ENCODE measurements around the gene XRCC5.

XRCC5 gene

GRCh38 chr2:216084547-216084946 lies 24.6 kb upstream of the XRCC5 start:
- no peak for DNase-seq (ENCODE audit: low read depth, low spot score)

GRCh38 chr2:216086207-216086893 lies 22.8 kb upstream of the XRCC5 start:
- no peak for DNase-seq (ENCODE audit: low read depth, low spot score)

- DNase-seq (ENCODE audit: low read depth, low spot score) = no peak
These were observed 18.8 kb upstream of the XRCC5 start for GRCh38 chr2:216090369-216090786.

DNA sequence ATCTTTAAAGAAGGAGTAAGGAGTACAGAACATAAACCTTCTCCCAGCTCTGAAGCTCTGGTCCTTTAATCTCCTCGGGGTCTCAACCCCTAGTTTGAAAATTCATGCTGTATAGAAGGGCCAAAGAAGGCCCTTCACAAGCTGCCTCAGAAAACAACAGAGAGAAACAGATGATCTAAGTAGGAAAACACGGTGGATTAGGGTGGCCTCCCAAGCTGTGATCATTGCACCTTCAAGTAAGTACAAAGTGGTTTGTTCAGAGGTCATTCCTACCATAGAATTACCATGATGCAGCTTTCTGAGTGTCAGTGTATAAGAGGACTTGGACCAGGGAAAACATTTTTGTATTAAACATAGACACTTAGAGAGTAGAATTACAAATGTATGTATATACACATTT lies 16.5 kb upstream of the XRCC5 start:
- DNase-seq (ENCODE audit: low read depth, low spot score) = no peak

GRCh38 chr2:216094701-216095100 lies 14.4 kb upstream of the XRCC5 start:
- DNase-seq (ENCODE audit: low read depth, low spot score) = no peak

DNA sequence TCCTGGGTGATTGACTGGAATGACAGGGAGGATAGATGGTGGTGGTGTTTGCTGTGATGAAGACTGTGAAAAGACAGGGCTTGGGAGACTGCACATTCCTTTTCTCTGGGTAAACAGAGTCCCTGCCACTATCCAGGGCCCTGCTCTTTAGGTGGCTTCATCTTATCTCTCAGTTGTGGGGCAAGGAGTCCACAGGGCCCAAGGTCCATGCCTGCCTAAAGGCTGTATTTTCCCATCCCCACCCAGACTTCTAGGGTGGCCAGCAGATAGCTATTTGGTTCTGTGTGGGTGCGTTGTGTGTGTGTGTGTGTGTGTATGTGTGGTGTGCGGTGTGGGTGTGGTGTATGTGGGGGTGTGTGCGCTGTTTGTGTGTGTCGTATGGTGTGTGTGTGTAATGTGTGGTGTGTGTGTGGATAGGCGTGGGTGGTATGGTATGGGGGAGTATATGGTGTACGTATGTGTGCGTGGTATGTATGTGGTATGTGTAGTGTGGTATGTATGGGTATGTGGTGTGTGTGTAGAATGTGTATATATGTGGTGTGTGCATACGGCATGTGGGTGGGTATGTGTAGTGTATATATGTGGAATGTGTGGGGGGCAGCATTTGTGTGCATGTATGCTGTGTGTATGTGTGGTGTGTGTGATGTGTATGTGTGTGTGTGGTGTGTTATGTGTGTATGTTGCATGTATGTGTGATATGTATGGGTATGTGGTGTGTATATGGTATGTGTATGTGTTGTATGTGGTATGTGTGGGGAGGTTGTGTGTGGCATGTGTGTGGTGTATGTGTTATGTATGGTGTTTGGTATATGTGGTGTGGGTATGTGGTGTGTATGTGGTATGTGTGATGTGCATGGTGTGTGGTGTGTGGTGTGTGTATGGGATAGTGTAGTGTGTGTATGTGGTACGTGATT lies 10.5 kb upstream of the XRCC5 start:
- DNase-seq (ENCODE audit: low read depth, low spot score) = no peak

- no peak for DNase-seq (ENCODE audit: low read depth, low spot score)
These were observed 8.0 kb upstream of the XRCC5 start for GRCh38 chr2:216101109-216101508.

GRCh38 chr2:216103213-216103612 lies 5.9 kb upstream of the XRCC5 start:
- DNase-seq (ENCODE audit: low read depth, low spot score) = no peak

GRCh38 chr2:216104691-216105090 lies 4.5 kb upstream of the XRCC5 start:
- no peak for DNase-seq (ENCODE audit: low read depth, low spot score)

DNA sequence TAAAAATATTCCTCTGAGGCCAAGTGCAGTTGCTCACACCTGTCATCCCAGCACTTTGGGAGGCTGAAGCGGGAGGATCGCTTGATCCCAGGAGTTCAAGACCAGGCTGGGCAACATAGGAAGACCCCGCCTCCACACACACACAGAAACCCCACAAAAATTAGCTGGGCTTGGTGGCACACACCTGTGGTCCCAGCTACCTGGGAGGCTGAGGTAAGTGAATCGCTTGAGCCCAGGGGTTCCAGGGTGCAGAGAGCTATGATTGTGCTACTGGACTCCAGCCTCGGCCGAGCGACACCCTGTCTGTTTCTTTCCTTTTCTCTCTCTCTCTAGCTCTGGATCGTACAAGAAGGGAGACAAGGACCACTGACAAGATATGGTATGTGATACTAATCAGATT lies 1.8 kb upstream of the XRCC5 start:
- no peak for DNase-seq (ENCODE audit: low read depth, low spot score)

DNA sequence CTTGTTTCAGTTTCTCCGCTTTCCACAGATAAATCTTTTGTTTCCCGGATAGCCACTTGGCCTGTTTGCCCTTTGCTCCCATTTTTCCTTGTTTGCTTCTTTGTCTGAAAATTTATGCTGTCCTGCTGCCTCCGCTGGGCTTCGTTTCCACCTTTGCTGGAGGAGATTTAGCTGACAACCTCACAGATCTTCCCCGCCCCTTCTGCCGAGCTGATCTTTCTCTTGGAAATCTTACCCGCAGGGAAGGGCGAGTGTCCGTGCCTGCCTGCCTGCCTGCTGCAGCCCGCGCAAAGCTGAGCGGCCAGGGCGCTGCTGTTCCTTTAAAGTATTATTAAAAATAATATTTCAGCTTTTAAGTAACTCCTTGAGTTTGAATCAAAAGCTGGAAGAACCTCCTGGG lies 1.4 kb upstream of the XRCC5 start:
- no peak for DNase-seq (ENCODE audit: low read depth, low spot score)

- DNase-seq (ENCODE audit: low read depth, low spot score) = no peak
These were observed 710 bp upstream of the XRCC5 start for GRCh38 chr2:216108310-216108966.

GRCh38 chr2:216109962-216110614 lies 940 bp downstream of the XRCC5 start:
- DNase-seq (ENCODE audit: low read depth, low spot score) = no peak

DNA sequence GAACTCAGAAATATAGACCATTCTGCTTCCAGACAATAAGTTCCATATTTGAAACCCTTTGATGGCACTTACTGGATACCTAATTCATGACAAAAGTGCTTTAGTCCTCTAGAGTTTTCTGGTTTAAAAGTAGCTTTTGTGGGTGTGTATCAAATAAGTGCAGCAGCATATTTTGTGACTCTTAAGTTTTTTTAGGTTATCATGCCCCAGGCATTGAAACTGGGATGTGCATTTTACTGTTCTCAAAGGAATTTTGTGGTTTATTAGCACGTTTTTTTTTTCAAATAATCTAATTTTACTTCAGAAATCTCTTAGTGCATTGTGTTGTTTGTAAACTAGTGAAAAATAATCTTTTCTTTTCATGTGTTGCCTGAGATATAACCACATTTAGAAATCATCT lies 1.5 kb downstream of the XRCC5 start:
- DNase-seq (ENCODE audit: low read depth, low spot score) = no peak

GRCh38 chr2:216111122-216111521 lies 2.0 kb downstream of the XRCC5 start:
- no peak for DNase-seq (ENCODE audit: low read depth, low spot score)

DNA sequence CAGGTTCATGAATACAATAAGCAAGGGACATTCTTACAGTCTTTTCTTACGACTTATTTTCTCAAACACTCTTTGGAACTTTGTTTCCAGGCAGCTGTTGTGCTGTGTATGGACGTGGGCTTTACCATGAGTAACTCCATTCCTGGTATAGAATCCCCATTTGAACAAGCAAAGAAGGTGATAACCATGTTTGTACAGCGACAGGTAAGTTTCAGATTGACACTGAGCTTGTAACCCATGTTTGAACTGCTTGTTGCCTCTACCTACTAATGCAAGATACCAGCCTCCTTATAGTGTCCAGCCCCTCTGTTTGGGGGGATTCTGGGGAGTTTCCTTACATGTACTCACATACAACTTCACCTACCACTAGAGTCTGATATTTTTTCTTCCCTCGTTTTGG lies 3.8 kb downstream of the XRCC5 start:
- DNase-seq (ENCODE audit: low read depth, low spot score) = no peak

DNA sequence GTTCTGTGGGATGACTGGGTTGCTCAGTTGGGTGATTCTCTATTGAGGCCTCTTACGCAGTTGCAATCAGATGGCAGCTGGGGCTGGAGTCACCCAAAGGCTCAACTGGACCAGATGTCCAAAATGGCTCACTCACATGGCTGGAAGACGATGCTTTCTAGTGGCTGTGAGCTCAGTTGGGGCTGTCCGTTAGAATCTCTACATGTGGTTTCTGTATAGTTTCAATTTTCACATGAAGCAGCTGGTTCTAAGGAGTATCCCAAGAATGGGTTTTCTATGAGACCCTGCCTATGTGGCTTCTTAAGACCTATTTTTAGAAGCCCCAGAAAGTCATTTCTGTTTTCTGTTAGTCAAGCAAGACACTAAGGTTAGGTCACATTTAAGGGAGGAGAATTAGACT lies 4.4 kb downstream of the XRCC5 start:
- DNase-seq (ENCODE audit: low read depth, low spot score) = no peak

GRCh38 chr2:216114382-216114713 lies 5.2 kb downstream of the XRCC5 start:
- no peak for DNase-seq (ENCODE audit: low read depth, low spot score)

DNA sequence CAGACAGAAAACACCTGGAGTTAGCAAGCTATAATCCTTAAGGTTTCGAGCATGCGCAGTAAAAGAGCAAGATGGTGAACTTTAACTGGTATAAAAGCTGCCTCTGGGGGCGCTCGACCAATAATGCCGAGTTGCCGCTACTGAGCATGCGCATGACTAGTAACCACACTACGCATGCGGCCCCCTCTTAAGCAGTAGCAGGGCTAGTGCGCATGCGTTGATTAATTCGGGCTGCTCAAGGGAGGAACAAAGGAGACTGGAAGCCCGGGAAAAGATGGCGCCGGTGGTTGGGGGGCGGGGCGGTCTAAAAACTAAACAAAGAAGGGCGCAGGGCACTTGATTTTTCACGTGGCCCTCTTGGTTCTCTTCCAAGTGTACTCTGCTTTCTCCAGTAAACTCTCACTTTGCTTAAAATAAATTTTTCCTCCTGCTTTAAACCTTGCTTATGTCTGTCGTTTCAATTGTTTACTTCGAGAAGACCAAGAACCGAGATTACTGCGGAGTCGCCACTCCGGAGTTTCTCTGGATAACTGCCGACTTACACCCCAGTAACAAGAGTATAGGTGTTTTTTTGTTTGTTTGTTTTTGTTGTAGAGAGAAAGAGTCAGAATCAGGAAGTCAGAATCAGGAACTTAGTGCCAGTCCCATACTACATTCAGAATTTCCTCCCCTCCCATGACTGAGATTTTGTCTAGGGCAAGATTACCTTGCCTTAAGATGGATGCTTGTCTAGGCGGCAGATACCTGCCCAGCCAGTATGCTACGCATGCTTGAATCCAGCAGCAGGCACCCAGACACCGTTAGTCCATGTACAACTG lies 5.8 kb downstream of the XRCC5 start:
- DNase-seq (ENCODE audit: low read depth, low spot score) = peak; percentile 95

DNA sequence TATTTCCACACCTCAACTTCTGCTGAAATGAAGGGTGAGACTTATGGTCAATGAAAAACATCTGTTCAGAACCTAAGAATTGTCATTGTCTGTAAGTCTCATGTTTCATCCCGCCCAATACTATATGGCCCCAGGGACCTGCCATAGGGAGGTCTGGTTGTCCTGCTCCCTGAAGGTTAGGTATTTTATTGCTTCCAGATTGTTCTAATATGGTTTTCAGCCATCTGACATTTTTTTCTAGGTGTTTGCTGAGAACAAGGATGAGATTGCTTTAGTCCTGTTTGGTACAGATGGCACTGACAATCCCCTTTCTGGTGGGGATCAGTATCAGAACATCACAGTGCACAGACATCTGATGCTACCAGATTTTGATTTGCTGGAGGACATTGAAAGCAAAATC lies 7.3 kb downstream of the XRCC5 start:
- no peak for DNase-seq (ENCODE audit: low read depth, low spot score)

All from brain pericyte (primary cell).